HUDEP-2 (cell line): ENCODE data around the gene CDC42.

ENCODE experiments used
- DNase-seq, 76 experiments: peaks; one replicate each; lab custom pipeline; 2025; ENCODE audit not compliant: unreplicated experiment in 76 of 76; lab: John Stamatoyannopoulos, UW

CDC42 gene

GRCh38 chr1:22123901-22124404, 71.4 kb downstream of the CDC42 start:
- no peak for DNase-seq

GRCh38 chr1:22124592-22125229, 72.2 kb downstream of the CDC42 start:
- no peak for DNase-seq

DNA sequence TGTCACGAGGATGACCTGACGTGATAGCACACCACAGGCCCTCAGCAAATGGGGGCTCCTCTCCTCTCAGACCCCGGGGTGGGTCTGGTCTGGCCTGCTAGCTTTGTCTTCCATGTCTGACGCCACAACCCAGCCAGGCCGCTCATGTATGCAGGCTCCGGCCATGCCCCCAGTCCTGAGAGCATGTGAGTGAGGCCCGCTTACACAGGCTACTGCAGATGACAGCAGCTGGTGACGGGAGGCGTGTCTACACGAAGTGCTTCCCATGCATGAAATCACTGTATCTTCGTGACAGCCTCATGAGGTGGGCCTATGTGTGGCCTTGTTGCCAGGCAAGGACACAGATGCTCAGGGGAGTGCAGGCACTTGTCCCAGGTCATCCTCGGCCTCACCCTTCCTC, 74.0 kb downstream of the CDC42 start:
- DNase-seq = no peak

DNA sequence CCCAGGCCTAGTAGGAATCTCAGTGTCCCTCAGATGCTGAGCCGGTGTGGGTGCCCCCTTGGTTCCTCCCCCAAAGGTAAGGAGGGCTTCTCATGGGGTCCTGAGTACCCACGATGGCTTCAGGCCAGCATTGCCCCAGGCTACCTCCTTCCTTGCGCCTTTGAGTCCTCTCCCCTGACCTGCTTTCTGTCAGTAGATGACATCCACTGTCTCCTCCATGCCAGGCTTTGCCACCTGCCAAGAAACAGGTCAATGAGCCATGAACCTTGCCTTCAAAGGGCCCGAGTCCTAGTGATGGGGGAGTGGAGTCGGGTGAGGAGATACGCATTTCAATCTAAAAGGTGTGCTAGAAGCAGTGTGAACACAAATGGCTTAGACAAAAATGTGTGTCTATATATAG, 74.7 kb downstream of the CDC42 start:
- no peak for DNase-seq

GRCh38 chr1:22127731-22128130, 75.2 kb downstream of the CDC42 start:
- no peak for DNase-seq

GRCh38 chr1:22128392-22128791, 75.9 kb downstream of the CDC42 start:
- no peak for DNase-seq

DNA sequence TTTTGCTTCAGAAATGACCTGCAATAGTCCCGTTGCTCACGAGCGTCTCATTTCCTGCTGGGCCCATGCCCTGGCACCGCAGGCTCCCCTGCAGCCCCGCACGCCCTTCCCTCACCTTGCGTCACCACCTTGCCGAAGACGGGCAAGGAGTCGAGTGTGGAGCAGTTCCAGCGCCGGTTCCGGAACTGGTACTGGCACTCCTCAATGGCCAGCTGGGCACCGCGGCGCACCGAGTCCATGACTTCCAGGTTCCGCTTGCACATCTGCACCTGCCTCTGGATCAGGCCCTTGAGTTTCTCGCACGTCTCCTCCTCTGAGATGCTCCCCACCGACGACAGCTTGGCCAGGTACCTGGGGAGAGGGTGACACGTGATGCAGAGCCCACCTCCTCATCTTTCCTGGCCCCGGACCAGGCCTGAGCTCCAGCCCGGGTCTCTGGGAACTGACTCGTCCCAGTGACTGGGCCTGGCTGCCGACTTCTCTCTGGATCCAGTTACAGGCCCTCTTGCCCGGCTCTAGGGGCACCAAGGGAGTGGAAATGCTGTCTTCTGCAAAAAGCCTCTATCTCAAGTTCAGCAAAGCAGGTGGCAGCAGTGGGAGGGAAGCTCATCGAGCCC, 77.1 kb downstream of the CDC42 start:
- DNase-seq = no peak

DNA sequence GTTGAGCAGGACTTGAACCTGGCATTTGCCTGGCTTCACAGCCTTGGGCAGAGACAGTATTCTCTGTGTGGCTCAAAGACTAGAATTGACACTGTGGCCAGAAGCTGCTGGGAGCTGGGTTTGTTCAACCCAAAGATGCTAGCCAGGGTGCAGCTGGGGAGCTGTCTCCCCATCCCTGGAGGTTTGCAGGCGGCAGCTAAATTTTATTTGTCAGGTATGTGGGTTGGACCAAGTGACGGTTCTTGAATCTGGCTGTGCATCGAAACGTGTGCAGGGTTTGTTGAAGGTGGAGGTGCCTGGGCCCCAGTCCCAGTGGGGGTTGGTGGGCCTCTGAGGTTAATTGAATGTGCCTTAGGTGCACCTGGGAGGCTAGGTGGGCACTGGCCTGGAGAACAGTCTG, 78.6 kb downstream of the CDC42 start:
- DNase-seq = no peak

- peak in 24 of 76 experiments; percentile 1 to 53 (median 20) for DNase-seq
Observed at GRCh38 chr1:22131875-22132486, 79.5 kb downstream of the CDC42 start.

DNA sequence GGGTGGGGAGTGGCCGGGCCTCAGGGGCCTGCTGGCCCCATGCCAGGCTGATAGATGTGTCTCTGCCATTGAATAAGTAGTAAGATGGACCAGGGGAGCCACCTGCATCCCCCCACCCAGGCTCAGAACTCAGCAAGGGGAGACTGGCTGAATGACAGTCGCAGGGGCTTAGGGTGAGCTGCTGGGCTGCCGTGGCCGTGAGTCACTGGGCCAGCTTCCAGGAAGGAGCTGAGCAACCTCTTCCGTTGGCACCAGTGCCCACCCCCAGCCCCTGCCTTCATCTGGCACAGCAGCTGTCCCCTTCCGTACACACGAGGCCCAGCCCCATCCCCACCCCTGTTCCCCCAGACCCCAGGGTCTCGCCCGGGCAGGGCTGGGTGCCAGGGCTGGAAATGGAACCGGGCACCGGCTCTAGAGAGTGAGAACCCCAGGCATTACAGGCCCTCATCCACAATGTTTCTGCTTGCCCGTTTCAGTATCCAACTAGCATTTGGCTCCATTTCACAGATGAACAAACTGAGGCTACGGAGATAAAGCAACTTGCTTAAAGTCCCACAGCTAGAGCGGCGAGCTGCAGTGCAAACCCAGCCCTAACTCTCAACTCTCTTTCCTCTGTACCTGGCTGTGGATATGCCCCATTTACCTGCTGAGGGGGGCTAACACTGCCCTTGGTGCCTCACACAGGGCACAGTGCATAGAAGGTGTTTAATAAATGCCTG, 80.2 kb downstream of the CDC42 start:
- DNase-seq = no peak

DNA sequence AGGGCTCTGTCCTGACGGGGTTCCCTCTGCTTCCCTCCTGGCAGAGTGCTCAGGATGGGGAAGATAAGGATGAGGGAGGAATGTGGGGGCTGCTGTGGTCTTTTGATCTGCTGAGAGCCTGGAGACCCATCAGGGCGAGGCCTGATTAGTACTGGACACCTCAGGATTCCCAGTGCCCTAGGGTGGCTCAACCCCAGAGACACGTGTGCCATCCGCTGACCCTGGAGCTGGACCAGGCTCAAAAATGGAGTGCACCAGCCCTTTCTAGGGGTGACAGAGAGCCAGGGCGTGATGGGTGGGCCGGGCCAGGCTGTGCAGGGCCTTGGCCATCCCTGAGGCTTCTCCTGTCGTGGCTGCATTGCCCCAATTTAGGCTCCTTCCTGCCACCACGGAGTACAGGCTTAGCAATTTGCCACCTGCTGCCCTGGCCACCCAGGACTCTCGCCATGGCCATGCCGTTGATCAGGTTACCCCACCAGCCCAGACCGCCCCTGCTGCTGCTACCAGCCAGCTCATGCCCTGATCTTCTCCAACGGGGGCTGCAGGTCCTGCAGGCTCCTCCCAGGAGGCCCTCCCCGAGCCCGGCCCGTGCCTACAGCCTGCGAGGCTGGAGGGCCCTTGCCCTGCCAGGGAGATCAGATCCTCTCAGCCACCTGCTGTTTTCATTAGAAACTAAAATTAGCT, 80.9 kb downstream of the CDC42 start:
- no peak for DNase-seq

- DNase-seq = no peak
Observed at GRCh38 chr1:22133931-22134324, 81.4 kb downstream of the CDC42 start.

DNA sequence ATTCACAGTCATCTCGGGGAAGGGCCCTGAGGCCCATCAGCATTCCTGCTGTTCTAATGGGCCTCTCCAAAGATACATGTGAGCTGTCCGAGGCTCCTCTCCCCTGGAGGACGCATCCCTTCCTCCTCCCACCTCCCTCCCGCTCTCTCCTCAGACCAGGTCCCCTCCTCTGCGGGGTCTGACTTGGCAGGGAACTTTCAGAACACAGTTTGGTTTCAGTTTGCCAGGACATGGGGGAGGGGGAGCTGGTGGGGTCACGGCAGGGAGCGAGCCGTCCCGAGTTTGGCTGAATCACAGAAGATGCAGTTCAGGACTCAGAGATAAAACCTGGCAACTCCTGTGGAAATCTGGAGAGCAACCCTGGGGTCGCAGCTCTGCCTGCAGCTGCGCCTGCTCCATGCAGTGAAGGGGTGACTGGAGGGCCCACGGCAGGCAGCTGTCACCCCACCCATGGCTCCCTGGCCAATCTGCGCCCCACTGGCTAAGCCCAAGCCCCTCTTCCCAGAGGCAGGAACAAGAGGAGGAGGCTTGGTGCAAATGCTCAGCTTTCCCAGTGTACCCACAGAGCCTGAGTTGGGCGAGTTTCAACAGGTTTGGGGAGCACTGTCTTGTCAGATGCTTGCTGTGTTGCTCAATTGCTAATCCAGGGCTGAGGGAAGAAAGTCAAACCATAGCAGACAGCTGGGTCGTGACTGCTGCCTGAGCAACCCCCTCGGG, 84.7 kb downstream of the CDC42 start:
- DNase-seq = no peak

- DNase-seq = no peak
Observed at GRCh38 chr1:22139066-22139594, 86.6 kb downstream of the CDC42 start.

DNA sequence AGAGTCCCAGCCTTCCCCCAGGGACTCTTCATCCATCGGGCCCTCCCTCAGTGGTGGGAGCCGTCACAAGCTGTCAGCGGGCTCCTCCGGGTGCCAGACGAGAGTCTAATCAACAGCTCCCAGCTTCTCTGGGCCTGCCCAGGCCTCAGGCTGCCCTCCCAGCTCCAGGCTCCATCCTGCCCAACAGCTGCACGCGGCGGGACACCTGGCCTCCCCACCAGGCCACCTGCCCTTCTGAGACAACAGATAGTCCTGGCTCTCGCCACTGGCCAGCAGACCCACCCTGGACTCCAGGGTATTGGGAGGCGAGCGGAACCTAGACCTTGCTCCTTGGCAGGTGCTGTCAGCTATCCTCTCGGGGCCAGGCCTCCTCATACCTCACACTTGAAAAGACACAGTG, 87.3 kb downstream of the CDC42 start:
- DNase-seq = no peak
